GM21723 (cell line): ENCODE data around the gene RRAS.

Source experiments
- ATAC-seq: cut with Tn5 transposase; IDR thresholded peaks from one replicate; pipeline ENCODE4 v1.9.1; 2021; ENCODE audit warnings: mild to moderate bottlenecking, moderate library complexity; ENCODE audit not compliant: unreplicated experiment

The RRAS gene

DNA sequence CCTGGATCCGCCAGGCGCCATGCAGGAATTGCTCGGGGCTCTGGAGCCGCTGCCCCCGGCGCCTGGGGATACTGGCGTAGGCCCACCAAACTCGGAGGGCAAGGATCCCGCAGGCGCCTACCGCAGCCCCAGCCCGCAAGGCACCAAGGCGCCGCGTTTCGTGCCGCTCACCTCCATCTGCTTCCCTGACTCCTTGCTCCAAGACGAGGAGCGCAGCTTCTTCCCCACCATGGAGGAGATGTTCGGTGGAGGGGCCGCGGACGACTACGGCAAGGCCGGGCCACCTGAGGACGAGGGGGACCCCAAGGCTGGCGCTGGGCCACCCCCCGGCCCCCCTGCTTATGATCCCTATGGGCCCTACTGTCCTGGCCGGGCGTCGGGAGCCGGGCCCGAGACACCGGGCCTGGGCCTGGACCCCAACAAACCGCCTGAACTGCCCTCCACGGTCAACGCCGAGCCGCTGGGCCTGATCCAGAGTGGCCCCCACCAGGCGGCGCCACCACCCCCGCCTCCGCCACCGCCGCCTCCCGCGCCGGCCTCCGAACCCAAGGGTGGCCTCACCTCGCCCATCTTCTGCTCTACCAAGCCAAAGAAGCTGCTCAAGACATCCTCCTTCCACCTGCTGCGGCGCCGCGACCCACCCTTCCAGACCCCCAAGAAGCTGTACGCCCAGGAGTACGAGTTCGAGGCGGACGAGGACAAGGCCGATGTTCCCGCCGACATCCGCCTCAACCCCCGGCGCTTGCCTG, 42.8 kb downstream of the RRAS start:
- ATAC-seq, result no peak

DNA sequence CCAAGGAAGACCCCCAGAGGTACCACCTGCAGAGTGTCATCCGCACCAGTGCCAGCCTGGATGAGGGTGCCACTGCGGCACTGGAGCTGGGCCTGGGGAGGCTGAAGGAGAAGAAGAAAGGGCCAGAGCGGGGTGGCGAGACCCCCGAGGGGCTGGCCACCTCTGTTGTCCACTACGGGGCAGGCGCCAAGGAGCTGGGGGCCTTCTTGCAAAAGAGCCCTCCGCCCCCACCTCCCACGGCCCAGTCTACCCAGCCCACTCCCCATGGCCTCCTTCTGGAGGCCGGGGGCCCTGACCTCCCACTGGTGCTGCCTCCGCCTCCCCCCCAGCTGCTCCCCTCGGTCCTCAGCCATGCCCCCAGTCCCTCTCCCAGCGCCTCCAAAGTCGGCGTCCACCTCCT, 43.5 kb downstream of the RRAS start:
- no peak for ATAC-seq

DNA sequence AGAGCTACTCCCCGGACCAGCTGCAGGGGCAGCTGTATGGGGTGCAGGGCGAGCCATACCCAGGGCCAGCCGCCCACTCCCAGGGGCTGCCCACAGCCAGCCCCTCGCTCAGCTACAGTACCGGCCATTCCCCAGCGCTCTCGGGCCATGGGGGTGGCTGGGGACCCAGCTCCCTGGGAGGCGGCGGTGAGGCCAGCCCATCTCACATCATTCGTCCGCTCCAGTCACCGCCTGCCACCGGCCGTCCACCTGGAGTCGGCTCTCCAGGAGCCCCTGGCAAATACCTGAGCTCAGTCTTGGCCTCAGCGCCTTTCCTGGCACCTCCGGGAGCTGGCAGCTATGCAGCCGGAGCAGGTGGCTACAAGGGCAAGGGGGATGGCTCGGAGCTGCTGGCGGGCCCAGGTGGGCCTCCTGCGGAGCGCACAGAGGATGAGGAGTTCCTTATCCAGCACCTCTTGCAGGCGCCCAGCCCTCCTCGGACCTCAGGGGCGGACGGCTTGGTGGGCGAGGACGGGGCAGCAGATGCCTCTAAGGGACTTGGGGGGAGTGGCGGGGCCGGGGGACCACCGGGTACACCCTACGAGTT, 44.0 kb downstream of the RRAS start:
- no peak for ATAC-seq

DNA sequence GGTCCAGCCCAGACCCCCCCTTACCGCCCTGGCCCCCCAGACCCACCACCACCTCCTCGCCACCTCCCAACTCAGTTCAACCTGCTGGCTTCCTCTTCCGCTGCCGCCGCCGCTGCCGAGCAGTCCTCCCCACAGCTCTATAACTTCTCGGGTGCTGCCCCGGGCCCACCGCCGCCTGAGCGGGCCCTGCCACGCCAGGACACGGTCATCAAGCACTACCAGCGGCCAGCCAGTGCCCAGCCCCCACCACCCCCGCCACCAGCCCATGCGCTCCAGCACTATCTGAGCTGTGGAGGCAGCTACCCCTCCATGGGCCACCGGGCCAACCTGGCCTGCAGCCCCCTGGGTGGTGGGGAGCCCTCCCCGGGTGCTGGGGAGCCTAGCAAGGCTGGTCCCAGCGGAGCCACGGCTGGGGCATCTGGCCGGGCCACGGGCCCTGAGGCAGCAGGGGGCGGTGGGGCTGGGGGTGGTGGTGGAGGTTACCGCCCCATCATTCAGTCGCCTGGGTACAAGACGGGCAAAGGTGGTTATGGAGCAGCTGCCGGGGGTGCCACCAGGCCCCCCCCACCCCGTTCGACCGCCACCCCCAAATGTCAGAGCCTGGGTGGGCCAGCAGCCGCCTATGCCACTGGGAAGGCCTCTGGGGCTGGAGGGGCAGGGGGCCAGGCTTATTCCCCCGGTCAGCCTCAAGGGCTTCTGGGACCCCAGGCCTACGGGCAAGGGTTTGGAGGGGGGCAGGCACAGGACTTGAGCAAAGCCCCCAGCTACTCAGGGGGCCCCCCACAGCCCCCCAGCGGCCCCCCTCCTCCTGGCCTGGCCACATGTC, 44.7 kb downstream of the RRAS start:
- no peak for ATAC-seq

DNA sequence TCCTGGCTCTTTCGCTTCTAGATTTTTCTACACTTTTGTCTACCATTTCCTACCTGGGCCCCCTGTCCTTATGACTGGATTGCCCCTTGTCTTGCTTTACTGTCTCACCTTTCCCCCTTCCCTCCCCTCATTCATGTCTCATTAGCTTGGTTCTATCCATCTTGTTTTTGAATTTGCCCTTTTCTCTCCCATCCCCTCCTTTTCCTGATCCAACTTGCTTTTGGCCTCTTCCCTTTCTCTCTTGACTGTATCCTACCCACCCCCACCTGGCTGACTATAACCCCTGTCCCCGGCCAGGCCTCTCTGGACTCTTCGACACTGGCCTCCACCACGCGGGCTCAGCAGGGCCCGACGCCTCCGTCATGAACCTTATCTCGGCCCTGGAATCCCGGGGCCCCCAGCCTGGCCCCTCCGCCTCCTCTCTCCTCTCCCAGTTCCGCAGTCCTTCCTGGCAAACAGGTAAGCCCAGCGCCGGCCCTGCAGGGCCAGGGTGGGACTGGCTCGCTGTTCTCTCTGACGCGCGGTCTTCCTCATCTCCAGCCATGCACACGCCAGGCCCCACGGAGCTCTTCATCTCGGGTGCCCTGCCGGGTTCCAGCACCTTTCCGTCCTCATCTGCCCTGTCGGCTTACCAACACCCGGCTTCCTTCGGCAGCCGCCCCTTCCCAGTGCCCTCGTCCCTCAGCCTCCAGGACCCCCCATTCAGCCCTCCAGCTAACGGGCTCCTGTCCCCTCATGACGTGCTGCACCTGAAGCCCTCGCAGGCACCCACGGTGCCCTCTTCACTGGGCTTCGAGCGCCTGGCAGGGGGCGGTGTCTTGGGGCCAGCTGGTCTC, 45.6 kb downstream of the RRAS start:
- ATAC-seq, result no peak

DNA sequence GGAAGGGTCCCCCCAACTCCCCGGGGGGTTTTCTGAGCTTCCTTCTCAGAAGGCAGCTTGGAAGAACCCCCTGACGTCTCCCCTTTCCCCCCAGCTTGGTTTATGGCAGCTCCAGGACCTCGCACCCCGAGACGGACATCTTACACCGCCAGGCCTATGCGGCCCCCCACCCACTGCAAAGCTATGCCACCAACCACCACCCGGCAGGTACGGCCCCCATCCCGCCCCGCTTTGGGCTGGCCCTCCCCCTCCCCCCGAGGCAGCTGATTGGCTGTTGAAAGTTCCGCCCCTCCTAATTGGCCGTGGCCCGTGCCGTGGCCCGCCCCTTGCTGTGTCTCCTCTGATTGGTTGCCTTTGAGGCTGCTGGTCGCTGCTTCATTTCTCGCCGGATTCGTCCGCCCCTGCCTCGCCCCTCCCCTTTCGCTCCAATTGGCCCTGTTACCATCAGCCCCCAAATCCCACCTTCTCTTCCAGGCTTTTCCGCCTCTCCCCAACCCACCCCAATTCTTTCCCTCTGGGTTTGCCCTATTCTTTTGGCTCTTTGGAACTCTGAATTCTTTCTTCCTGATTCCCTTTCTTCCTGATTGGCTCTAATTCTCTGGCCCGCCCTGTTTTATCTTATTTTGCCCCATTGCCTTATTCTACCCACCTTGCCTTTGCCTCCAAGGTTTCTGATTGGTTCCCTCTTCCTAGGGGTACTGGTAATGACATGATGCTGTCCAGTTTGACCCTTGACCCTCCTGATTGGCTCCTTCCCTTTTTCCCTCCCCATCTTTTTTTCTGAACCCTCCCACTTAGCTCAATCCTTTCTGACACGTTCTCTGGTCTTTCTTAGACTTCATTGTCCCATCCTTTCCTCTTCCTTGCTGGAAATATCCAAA, 46.5 kb downstream of the RRAS start:
- ATAC-seq, result no peak

DNA sequence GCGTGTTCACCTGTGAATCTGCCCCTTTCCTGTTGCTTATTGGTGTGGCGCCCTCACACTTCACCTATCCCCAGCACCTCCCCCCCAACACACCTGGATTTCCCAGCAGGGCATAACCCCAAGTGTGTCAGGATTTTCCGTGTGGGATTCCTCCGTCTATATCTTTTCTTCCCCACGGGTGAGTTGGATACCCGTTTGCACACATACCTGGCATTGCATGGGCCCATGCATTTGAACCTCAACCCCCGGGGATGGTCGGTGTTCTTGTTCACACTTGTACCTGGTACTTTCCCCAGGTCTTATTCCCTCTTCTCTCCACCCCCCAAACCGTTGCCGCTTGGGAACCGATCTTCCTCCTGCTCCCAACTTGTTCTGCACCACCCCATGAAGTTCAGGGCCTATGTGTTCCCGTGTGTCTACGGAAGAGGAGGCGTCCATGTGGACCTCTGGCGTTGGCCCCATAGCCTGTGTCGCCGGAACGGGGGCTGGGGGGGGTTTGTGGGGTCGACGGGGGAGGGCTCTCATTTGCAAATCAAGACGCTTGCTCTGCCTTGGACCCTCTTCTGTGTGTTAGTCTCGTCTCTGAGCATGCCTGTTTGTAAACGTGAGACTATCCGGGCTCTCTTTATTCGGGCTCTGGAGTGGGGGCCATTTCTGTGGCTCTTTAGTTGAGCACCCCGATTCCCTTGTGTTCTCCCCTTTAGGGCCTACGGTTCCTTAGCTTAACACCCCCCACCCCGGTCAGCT, 47.3 kb downstream of the RRAS start:
- no peak for ATAC-seq

DNA sequence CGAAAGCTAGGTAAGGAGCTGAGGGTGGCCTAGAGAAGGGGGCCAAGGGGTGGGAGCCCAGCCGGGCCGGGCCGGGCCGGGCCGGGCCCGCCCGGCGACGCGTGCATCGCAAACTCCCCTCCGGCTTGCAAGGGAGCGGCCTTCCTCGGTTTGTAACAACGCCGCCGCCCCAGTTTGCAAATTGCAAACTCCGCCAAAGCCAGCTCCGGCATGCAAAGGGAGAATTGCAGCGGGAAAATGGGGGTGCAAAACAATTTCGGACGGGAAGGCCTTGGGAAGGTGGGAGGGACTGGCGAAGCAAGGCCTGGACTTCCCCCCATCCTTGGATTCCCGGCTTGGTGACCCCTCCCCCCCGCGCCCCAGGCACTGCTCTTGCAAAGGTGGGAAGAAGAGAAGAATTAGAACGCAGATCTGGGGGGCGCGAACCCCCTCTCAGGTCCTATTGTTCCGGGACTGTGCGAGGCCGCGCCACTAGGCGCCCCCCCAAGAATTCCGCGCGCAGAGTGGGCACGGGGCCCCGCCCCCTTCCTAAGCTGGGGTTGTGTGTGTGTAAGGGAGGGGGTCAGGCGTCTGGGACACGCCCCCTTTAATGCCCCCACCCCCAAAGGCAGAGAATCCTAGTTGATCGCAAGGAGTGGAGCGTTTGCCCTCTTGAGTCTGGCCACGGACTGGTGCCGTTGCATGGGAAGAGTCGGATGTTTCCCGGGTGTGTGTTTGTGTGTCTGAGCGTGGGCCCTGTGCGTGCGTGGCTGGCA, 48.0 kb downstream of the RRAS start:
- no peak for ATAC-seq

DNA sequence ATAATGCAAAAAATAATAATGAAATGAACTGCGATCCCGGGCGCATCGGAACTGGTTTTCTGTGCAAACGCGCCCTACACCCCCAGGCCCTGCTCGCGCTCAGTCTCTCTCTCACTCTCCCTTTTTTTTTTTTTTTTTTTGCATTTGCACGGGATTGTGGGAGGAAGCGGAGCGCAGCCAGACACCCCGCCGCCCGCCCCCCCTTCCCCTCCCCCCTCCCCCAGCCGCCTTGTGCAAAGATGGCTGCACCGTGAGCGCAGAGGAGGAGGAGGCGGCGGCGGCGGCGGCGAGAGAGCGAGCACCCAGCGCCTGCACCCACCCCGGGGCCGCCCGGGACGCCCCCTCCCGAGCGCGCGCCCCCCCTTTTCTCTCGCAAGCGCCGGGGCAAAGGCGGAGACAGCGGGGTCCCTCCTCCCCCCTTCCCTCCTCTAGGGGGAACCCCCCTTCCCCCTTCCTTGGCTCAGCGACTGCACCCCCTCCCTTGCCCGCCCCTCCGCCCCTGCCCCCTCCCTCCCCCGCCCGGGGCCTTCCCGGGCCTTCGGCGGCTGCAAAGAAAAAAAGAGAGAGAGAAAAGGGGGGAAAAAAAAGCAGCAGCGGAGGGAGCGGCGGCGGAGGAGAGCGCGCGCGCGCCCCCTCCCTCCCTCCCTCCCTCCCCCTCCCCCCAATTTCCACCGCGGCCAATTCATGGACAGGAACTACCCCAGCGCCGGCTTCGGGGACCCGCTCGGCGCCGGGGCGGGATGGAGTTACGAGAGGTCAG, 48.8 kb downstream of the RRAS start, which contains the start of gene PRR12:
PRR12 (plus strand) TSS at position 212 of the 760 bp plus-strand sequence; CDS start at position 685, 473 bp downstream.
- ATAC-seq, result no peak

DNA sequence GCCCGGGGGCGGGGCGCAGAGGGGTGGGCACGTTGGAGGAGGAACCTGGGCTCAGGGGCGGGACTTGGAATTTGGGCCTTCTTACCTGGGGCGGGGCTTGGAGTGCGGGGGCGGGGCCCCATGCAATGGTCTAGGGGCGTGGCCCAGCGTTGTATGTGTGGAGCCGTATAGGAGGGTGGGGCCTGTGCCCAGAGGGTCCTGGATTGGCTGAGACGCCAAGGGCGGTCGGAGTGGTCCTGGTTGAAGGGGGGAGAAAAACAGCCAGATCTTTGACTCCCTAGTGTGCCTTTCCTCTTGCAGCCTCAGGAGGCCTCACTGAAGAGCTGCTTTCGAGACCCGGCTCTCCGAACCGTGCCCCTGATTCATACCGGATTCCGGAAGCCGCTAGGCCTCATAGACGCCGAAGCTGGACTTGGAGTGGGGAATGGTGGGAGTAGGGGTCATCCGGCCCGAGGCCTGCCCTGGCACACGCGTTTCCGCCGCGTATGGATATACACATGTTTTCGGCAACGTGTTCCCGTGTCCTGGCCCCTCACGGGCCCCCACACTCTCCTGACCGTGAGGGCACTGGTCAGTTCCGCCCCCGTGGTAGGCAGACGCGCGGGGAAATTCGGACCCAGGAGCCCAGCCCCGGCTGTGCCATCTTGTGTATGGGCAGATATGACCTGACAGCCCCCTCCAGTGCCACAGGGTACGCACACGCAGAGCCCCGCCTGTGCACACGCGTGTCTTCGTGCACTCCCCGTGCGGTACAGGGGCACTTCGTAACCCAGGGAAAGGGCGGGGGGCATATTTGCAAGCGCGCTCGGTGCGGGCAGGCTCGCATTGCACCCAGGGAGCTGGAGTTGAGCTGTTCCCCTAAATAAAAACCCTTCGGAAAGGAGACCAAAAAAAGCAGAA, 49.6 kb downstream of the RRAS start:
- ATAC-seq, result peak; percentile 59

DNA sequence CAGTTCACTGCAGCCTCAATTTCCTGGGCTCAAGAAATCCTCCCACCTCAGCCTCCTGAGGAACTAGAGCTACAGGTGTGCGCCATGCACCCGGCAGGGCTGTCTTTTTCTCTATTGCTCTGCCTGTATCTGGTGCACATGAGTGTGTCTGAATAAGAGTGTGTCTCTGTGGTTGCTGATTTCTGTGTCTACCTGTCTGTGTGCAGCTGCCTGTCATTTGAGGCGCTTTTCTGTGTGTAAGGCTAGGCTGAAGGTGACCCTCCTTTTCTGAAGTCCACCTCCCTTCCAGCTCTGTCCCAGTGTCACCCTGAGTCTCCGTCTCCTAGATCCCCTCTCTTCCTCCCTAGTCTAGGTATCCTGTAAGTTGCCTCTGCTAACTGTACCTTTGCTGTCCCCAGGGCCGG, 50.4 kb downstream of the RRAS start:
- no peak for ATAC-seq

DNA sequence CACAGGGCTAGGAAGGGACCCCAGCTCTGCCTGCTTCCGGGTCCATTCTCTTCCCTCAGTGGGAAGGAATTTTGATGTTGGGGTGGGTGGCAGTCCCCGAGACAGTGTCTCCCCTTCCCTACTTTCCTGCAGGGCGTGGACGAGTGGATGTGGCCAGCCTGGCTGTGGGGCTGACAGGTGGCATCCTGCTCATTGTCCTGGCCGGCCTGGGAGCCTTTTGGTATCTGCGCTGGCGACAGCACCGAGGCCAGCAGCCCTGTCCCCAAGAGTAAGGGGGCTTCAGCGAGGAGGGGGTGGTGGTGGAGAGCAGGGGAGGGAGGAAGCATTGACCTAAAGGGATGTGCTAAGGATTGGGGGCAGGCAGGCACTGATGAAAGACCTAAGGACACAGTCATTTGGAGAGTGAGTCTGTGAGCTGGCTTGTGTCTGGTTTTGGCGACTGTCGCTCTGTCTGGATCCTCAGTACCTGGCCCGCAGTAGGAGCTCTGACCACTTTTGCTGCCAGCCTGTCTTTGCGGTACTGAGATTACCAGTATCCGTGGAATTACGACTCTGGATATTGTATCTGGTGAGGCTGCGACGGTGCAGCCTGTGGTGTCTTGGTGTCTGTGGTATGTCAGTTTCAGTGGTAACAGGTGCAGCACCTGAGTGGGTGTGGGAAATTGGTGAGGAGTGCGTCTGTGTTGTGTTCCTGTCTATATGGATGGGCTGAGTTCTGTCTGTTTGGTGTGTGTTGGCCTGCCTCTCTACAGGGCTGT, 51.4 kb downstream of the RRAS start:
- no peak for ATAC-seq

DNA sequence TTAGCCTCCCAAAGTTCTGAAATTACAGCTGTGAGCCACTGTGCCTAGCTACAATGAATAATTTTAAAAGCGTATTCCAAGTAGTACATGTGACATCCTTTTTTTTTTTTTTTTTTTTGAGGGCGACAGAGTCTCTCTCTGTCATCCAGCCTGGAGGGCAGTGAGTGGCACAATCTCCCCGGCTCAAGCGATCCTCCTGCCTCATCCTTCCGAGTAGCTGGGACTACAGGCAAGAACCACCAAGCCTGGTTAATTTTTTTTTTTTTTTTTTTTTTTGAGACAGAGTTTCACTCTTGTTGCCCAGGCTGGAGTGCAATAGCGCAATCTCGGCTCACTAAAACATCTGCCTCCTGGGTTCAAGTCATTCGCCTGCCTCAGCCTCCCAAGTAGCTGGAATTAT, 52.7 kb downstream of the RRAS start:
- no peak for ATAC-seq
